ENCODE measurements around the gene DPCD.

- TF ChIP-seq EZH2 (IDR thresholded peaks at IDR 0.05; ENCODE audit: borderline replicate concordance, low read depth, low read length, severe bottlenecking), result no peak
- TF ChIP-seq, protein P1, sequence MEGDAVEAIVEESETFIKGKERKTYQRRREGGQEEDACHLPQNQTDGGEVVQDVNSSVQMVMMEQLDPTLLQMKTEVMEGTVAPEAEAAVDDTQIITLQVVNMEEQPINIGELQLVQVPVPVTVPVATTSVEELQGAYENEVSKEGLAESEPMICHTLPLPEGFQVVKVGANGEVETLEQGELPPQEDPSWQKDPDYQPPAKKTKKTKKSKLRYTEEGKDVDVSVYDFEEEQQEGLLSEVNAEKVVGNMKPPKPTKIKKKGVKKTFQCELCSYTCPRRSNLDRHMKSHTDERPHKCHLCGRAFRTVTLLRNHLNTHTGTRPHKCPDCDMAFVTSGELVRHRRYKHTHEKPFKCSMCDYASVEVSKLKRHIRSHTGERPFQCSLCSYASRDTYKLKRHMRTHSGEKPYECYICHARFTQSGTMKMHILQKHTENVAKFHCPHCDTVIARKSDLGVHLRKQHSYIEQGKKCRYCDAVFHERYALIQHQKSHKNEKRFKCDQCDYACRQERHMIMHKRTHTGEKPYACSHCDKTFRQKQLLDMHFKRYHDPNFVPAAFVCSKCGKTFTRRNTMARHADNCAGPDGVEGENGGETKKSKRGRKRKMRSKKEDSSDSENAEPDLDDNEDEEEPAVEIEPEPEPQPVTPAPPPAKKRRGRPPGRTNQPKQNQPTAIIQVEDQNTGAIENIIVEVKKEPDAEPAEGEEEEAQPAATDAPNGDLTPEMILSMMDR (IDR thresholded peaks at IDR 0.05; ENCODE audit: borderline replicate concordance, extremely low read depth, low read length, poor library complexity, severe bottlenecking), result no peak
These were observed 25.9 kb upstream of the DPCD start for GRCh38 chr10:101562231-101562630.
